Measurements from ENCODE around the gene TACC3.

DNA sequence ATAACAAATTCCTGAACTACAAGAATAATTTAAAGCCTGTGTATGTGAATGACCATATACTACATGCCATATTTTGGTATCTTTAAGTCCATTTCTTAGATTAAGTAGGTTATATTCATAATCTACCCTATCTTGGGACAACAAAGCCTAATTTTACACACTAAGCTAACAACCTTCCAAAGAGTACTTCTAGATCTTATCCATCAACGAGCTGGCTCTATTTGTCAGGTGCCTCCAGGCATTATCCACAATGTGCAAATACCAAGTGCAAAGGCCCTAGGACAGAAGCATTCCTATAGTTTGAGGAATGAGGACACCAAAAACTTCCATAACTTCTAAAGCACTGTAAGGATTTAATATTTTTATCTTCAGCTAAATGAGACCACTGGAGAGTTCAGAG lies 12.7 kb upstream of the TACC3 start:
- TF ChIP-seq, protein P1, sequence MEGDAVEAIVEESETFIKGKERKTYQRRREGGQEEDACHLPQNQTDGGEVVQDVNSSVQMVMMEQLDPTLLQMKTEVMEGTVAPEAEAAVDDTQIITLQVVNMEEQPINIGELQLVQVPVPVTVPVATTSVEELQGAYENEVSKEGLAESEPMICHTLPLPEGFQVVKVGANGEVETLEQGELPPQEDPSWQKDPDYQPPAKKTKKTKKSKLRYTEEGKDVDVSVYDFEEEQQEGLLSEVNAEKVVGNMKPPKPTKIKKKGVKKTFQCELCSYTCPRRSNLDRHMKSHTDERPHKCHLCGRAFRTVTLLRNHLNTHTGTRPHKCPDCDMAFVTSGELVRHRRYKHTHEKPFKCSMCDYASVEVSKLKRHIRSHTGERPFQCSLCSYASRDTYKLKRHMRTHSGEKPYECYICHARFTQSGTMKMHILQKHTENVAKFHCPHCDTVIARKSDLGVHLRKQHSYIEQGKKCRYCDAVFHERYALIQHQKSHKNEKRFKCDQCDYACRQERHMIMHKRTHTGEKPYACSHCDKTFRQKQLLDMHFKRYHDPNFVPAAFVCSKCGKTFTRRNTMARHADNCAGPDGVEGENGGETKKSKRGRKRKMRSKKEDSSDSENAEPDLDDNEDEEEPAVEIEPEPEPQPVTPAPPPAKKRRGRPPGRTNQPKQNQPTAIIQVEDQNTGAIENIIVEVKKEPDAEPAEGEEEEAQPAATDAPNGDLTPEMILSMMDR (IDR thresholded peaks at IDR 0.05) = no peak
- no peak for TF ChIP-seq ZFX (IDR thresholded peaks at IDR 0.05; ENCODE audit: borderline replicate concordance)

All from 22Rv1 (cell line).